Aorta (tissue), 5 donors: ENCODE measurements around the gene ADAD2. TPM values are rescaled to one million over a fixed set of nuclear protein-coding genes. Genes with fewer than 3 reads are reported as not detected.
"Not testable (repeated sequence)": the region's sequence is repeated elsewhere in the genome, so short reads cannot be mapped to it uniquely, and the experiment has no call there.

Experiments
- ATAC-seq: fragments of 200-7000 bp; cut with Tn5 transposase; one replicate; pipeline ENCODE4 v1.9.1; 2022; ENCODE audit warnings: moderate library complexity; ENCODE audit not compliant: low FRiP score
- DNase-seq, 2 donors: peaks; one replicate each; pipeline ENCODE4 v3.0.0-alpha.2; 2020
- H3K27ac ChIP-seq, 2 donors: one replicate each; pipeline ENCODE4 v1.5.1; 2013; ENCODE audit warnings: low read length in 2 of 2, mild to moderate bottlenecking in 2 of 2, moderate library complexity in 2 of 2, control low read depth in 1 of 2, inconsistent platforms in 1 of 2, low read depth in 1 of 2
- H3K27me3 ChIP-seq, 2 donors: one replicate each; pipeline ENCODE4 v1.6.1; 2013; ENCODE audit warnings: control low read depth in 1 of 2, low read length in 1 of 2, mild to moderate bottlenecking in 1 of 2, moderate library complexity in 1 of 2; ENCODE audit not compliant: insufficient read depth in 2 of 2, control insufficient read depth in 1 of 2
- H3K36me3 ChIP-seq, 2 donors: one replicate each; pipeline ENCODE4 v1.6.1; 2013; ENCODE audit warnings: control low read depth in 1 of 2, low read length in 1 of 2, mild to moderate bottlenecking in 1 of 2; ENCODE audit not compliant: insufficient read depth in 2 of 2, control insufficient read depth in 1 of 2
- H3K4me1 ChIP-seq, 2 donors: one replicate each; pipeline ENCODE4 v1.6.1; 2013; ENCODE audit warnings: low read length in 2 of 2, control low read depth in 1 of 2, mild to moderate bottlenecking in 1 of 2, moderate library complexity in 1 of 2; ENCODE audit not compliant: insufficient read depth in 2 of 2, control insufficient read depth in 1 of 2
- H3K4me3 ChIP-seq, 2 donors: one replicate each; pipeline ENCODE4 v1.5.1; 2013; ENCODE audit warnings: low read length in 2 of 2, control low read depth in 1 of 2, mild to moderate bottlenecking in 1 of 2
- H3K9me3 ChIP-seq: one replicate; pipeline ENCODE4 v1.6.1; 2013; ENCODE audit warnings: mild to moderate bottlenecking, low read length; ENCODE audit not compliant: control insufficient read depth
- WGBS, 2 donors: extraction: QIAGEN DNeasy Blood & Tissue Kit; methylation state at CpG; one replicate each; pipeline ENCODE4 v1.1.7; 2013; 5-methylcytosine and 5-hydroxymethylcytosine counted together
- intact Hi-C, 2 donors: fragments of 100-400 bp; cut with DNase I; formaldehyde crosslinking; loops; one replicate each; pipeline versions ENCODE4 v1.14.2 to v1.15.0; 2022
- polyA plus RNA-seq, 2 donors: library from polyadenylated mRNA; stranded (reverse); fragments of 200-250 nt; gene quantifications; one replicate each; pipeline ENCODE4 v1.2.3, GENCODE V29; 2013
- total RNA-seq, 2 donors: library from RNA; stranded (reverse); fragmentation: NEBNext Ultra II Directional; extraction: Animal tissue kit (Norgen Biotek cat#: 25700); gene quantifications; one replicate each; pipeline ENCODE4 v1.2.1, GENCODE V29; 2021
- donor health status: healthy with polysubstance abuse.
- donor health status: Bipolar disorder and iron deficiency.
- donor health status: DM: no; HTN: no; CAD: no.
- donor health status: DM: no; HTN: no; CAD: no.
- donor health status: DM: yes; HTN: yes; CAD: no.

Gene ADAD2
- total and polyA plus RNA-seq, 4 donors, result 0.33 to 1.0 TPM; not detected in 2

DNA sequence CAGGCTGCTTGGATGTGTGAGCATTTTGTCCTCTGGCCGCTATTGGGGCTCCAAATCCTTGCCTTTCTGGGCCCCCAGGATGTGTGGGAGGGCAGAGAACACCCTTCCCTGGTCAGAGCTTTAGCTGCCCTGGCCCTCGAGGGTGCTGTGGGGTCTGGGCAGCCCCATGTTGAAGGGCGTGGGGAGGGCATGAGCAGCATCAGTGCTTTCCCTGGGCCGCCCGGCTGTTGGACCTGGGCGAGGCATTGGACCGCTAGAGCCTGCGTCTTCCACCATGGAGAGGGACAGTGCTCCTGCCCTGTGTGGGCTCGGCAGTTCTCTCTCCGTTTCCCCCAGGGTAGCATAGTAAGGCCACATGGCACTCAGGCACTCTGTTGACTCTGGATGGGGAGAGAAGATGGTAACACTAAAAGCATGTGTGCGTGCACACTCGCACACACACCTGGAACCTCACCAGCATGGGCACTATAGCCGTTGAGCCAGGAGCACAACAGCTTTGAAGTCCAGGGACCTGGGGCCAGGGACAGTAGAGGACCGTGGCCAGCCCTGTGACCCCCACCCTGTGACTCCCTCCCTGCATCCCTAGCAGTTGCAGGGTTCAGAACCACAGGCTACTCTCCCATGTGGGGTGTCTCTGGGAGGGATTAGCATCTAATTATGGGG, 6.6 kb downstream of the ADAD2 start:
- Histone ChIP-seq H3K4me1 (no peaks in the 10 kb centered on the region), H3K9me3 (no peaks in the 10 kb centered on the region), H3K27ac (no peak overlapping the region), H3K36me3 (no peaks in the 10 kb centered on the region), H3K4me3 (no peak overlapping the region), H3K27me3 (no peaks in the 10 kb centered on the region)
- WGBS, 2 donors, result 89 to 91% methylated on average over 14 of the region's 14 CpGs
- intact Hi-C loops, result no loop called here
- ATAC-seq (no peak), DNase-seq (no peak)

GRCh38 chr16:84198401-84198800, 7.4 kb downstream of the ADAD2 start:
- WGBS, 2 donors, result 65 to 73% methylated on average over 10 of the region's 10 CpGs
- Histone ChIP-seq H3K27me3 (no peaks in the 10 kb centered on the region), H3K27ac (no peak overlapping the region), H3K4me3 (no peak overlapping the region), H3K36me3 (no peaks in the 10 kb centered on the region), H3K9me3 (no peaks in the 10 kb centered on the region), H3K4me1 (no peaks in the 10 kb centered on the region)
- DNase-seq (no peak), ATAC-seq (no peak)
- intact Hi-C loops, result no loop called here

DNA sequence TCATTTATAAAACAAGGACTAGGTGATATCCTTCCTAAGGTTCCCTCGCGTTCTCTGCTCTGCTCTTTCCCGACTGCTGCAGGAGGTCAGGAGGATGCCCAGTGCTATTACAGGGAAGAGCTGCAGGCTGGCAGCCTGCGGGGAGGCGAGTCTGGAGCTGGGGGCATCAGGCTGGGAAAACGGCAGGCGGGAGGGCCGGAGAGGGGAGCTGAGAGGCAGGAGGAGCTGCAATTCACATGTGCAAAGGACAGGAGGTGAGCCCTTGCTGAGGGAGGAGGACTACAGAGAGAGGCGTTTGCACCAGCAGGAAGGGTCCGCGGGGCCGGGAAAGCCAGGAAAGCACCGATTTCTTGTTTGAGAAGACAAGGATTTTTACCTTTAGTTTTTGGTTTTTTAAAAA, 8.1 kb downstream of the ADAD2 start:
- H3K36me3 ChIP-seq, result no peaks in the 10 kb centered on the region
- no peak for ATAC-seq
- intact Hi-C loops, result no loop called here

GRCh38 chr16:84199861-84200260, 8.9 kb downstream of the ADAD2 start:
- intact Hi-C loops, result no loop called here
- Histone ChIP-seq H3K9me3 (no peaks in the 10 kb centered on the region), H3K4me1 (no peaks in the 10 kb centered on the region), H3K4me3 (no peak overlapping the region), H3K27me3 (no peaks in the 10 kb centered on the region), H3K36me3 (no peaks in the 10 kb centered on the region), H3K27ac (no peak overlapping the region)
- DNase-seq, result peak in 1 of 2 donors; percentile 65
- no peak for ATAC-seq
- 75 to 76% methylated on average over 10 of the region's 10 CpGs for WGBS, 2 donors

More for the DNA sequence above, 8.1 kb downstream of the ADAD2 start:
- no peak overlapping the region for H3K4me3 ChIP-seq
- H3K27me3 ChIP-seq, result no peaks in the 10 kb centered on the region
- H3K9me3 ChIP-seq, result no peaks in the 10 kb centered on the region
- no peak overlapping the region for H3K27ac ChIP-seq
- DNase-seq, result no peak
- whole genome bisulfite sequencing, 2 donors, result 53 to 59% methylated on average over 13 of the region's 13 CpGs
- no peaks in the 10 kb centered on the region for H3K4me1 ChIP-seq

GRCh38 chr16:84204551-84204950, 13.6 kb downstream of the ADAD2 start:
- WGBS, 2 donors, result 95% methylated on average over 26 of the region's 26 CpGs
- DNase-seq, H3K27ac ChIP-seq, intact Hi-C loops, H3K36me3 ChIP-seq, ATAC-seq, H3K4me1 ChIP-seq, H3K27me3 ChIP-seq, H3K4me3 ChIP-seq, H3K9me3 ChIP-seq: not testable (repeated sequence)

GRCh38 chr16:84205123-84205522, 14.2 kb downstream of the ADAD2 start:
- H3K9me3 ChIP-seq, H3K4me1 ChIP-seq, H3K36me3 ChIP-seq, DNase-seq, H3K4me3 ChIP-seq, intact Hi-C loops, H3K27ac ChIP-seq, H3K27me3 ChIP-seq, ATAC-seq: not testable (repeated sequence)
- whole genome bisulfite sequencing, 2 donors, result 92 to 94% methylated on average over 6 of the region's 6 CpGs

GRCh38 chr16:84205976-84206691, 15.2 kb downstream of the ADAD2 start:
- H3K27ac ChIP-seq, result no peak overlapping the region
- no peaks in the 10 kb centered on the region for H3K4me1 ChIP-seq
- DNase-seq, result no peak
- 80 to 82% methylated on average over 14 to 18 of the region's 18 CpGs for WGBS, 2 donors
- no peak overlapping the region for H3K4me3 ChIP-seq
- no peaks in the 10 kb centered on the region for H3K9me3 ChIP-seq
- no peaks in the 10 kb centered on the region for H3K36me3 ChIP-seq
- no peak for ATAC-seq
- no peaks in the 10 kb centered on the region for H3K27me3 ChIP-seq
- intact Hi-C loops, result no loop called here

DNA sequence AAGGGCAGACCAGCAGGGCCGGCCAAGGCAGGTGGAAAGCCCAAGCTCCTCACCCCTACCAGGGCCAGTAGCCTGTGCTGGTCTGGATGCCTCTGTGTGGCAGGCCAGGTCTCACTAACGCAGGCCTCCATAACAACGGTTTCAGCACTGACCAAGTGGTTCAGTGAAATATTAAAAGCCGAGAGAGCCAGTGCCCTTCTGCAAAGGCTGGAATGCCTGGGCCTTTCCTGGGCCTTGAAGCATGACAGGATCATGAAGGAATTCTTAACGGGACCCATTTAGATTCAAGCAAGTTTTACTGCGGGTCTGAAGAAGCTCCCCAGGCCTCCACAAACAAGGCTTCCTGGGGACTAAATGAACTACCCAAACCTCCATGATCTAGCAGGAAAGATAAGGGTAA, 16.3 kb downstream of the ADAD2 start:
- Histone ChIP-seq H3K9me3 (no peaks in the 10 kb centered on the region), H3K27me3 (no peaks in the 10 kb centered on the region), H3K36me3 (no peaks in the 10 kb centered on the region), H3K27ac (no peak overlapping the region), H3K4me3 (no peak overlapping the region), H3K4me1 (no peaks in the 10 kb centered on the region)
- WGBS, 2 donors, result 53 to 62% methylated on average over 6 of the region's 6 CpGs
- intact Hi-C loops, result no loop called here
- no peak for ATAC-seq
- no peak for DNase-seq

- ATAC-seq, result no peak
- 76 to 80% methylated on average over 8 of the region's 8 CpGs for WGBS, 2 donors
- no peak for DNase-seq
- no peaks in the 10 kb centered on the region for H3K4me1 ChIP-seq
- H3K9me3 ChIP-seq, result no peaks in the 10 kb centered on the region
- no peaks in the 10 kb centered on the region for H3K36me3 ChIP-seq
- no peaks in the 10 kb centered on the region for H3K27me3 ChIP-seq
- intact Hi-C loops, result no loop called here
- H3K27ac ChIP-seq, result no peak overlapping the region
- no peak overlapping the region for H3K4me3 ChIP-seq
Observed at GRCh38 chr16:84207879-84208278, 16.9 kb downstream of the ADAD2 start.
